K562 (cell line): ENCODE measurements around the gene PPEF2. TPM values are rescaled to one million over a fixed set of nuclear protein-coding genes. Genes with fewer than 3 reads are reported as not detected.
A peak's percentile ranks its signal among the peaks of the same experiment; 100 is the strongest.

Source experiments
- ATAC-seq: fragments of 200-7000 bp; cut with Tn5 transposase; 3 replicates; pipeline ENCODE4 v1.9.1; 2020; ENCODE audit warnings: moderate library complexity
- BruUV-seq: library from RNA; stranded (reverse); fragments of 400-500 nt; replicated peaks from 2 replicates; lab custom pipeline; 2021; lab: Mats Ljungman, UMichigan
- CTCF ChIA-PET: fragments of 300-600 bp; formaldehyde crosslinking; extraction: SDS; loops from one replicate; lab custom pipeline; 2021; ENCODE audit warnings: low intra/inter-chr PET ratio; lab: Yijun Ruan, JAX
- POLR2A ChIA-PET: fragments of 300-600, 350-650 bp; sonication (Branson Sonifier 250); formaldehyde crosslinking; extraction: SDS; loops from one replicate; lab custom pipeline; 2021; ENCODE audit warnings: antibody characterized with exemption, inconsistent platforms; lab: Yijun Ruan, JAX
- DNase-seq, 4 experiments: peaks; one replicate each; pipeline versions ENCODE4 v3.0.0 to v3.0.0-alpha.2; 2011 to 2018; ENCODE audit warnings: low spot score in 3 of 4, mixed read lengths in 3 of 4; ENCODE audit errors: extremely low read depth in 1 of 4
- FAIRE-seq: peaks from 2 replicates; lab custom pipeline; 2011; peaks lifted over from hg19 to GRCh38; lab: Jason Lieb, UNC
- H2AFZ ChIP-seq: 2 replicates; pipeline ENCODE4 v1.6.0; 2011; ENCODE audit warnings: low read depth, low read length, control low read depth, inconsistent platforms
- H3K27ac ChIP-seq: fragments of 200-600 bp; 3 replicates; pipeline ENCODE4 v1.8.0; 2011; ENCODE audit warnings: low read depth, mild to moderate bottlenecking, control low read depth, inconsistent platforms, low read length, moderate library complexity, mixed read lengths; ENCODE audit errors: extremely low read depth
- H3K27me3 ChIP-seq, 2 experiments: fragments of 300-600 bp in 1 of 2; 2 replicates in 1 of 2; 3 replicates in 1 of 2; pipeline versions ENCODE4 v1.6.0 to v1.8.0; 2011; ENCODE audit warnings: inconsistent platforms in 2 of 2, low read length in 2 of 2, mild to moderate bottlenecking in 1 of 2, mixed read lengths in 1 of 2, moderate library complexity in 1 of 2; ENCODE audit not compliant: control insufficient read depth in 2 of 2, insufficient read depth in 2 of 2
- H3K36me3 ChIP-seq: fragments of 300-600 bp; 3 replicates; pipeline ENCODE4 v1.8.0; 2011; ENCODE audit warnings: mild to moderate bottlenecking, low read length, inconsistent platforms; ENCODE audit not compliant: control insufficient read depth, insufficient read depth
- H3K4me1 ChIP-seq, 2 experiments: fragments of 200-600 bp in 1 of 2; replicated peaks in 1 of 2; 2 replicates in 1 of 2; 3 replicates in 1 of 2; pipeline versions ENCODE4 v1.5.1 to v1.8.0; 2011; ENCODE audit warnings: inconsistent platforms in 2 of 2, low read length in 2 of 2, mild to moderate bottlenecking in 1 of 2, mixed read lengths in 1 of 2, moderate library complexity in 1 of 2; ENCODE audit not compliant: control insufficient read depth in 2 of 2, insufficient read depth in 2 of 2
- H3K4me2 ChIP-seq: 2 replicates; pipeline ENCODE4 v1.6.1; 2011; ENCODE audit warnings: low read length, control low read depth, inconsistent platforms, mixed read lengths; ENCODE audit not compliant: insufficient read depth
- H3K4me3 ChIP-seq: fragments of 200-600 bp; sonication (generic), shearing (Covaris generic); 2 replicates; pipeline ENCODE4 v1.5.1; 2016; ENCODE audit warnings: control low read depth, inconsistent platforms
- H3K79me2 ChIP-seq: fragments of 200-600 bp; 3 replicates; pipeline ENCODE4 v1.8.0; 2011; ENCODE audit warnings: low read length, inconsistent platforms; ENCODE audit not compliant: control insufficient read depth, insufficient read depth
- H3K9ac ChIP-seq, 2 experiments: 2 replicates each; pipeline versions ENCODE4 v1.6.0 to v1.6.1; 2011; ENCODE audit warnings: low read depth in 2 of 2, low read length in 2 of 2, control low read depth in 1 of 2, inconsistent platforms in 1 of 2, mild to moderate bottlenecking in 1 of 2, mixed read lengths in 1 of 2; ENCODE audit not compliant: insufficient read depth in 1 of 2
- H3K9me1 ChIP-seq: one replicate; pipeline ENCODE4 v1.6.0; 2011; ENCODE audit warnings: inconsistent platforms, mild to moderate bottlenecking, low read length, moderate library complexity; ENCODE audit not compliant: control insufficient read depth, insufficient read depth
- H3K9me3 ChIP-seq: replicated peaks from 2 replicates; pipeline ENCODE4 v1.5.1; 2011; ENCODE audit warnings: low read depth, low read length, inconsistent platforms; ENCODE audit not compliant: control insufficient read depth, insufficient read depth
- H4K20me1 ChIP-seq: replicated peaks from 2 replicates; pipeline ENCODE4 v1.6.1; 2011; ENCODE audit warnings: low read length, inconsistent platforms, mixed read lengths; ENCODE audit not compliant: control insufficient read depth, insufficient read depth
- GTF2F1 ChIP-seq: IDR thresholded peaks from 2 replicates; pipeline ENCODE4 v1.6.1; 2011; ENCODE audit warnings: low read depth, low read length, improper control_type of control experiment
- HDAC8 ChIP-seq: fragments of 450-650 bp; IDR thresholded peaks from 2 replicates; pipeline ENCODE4 v1.6.1; 2016; ENCODE audit warnings: mild to moderate bottlenecking, missing genetic modification characterization, moderate library complexity, missing compliant biosample characterization
- ILK ChIP-seq: fragments of 450-650 bp; IDR thresholded peaks from 2 replicates; pipeline ENCODE4 v1.6.1; 2016; ENCODE audit warnings: missing genetic modification characterization, low read depth, mild to moderate bottlenecking, missing compliant biosample characterization, moderate library complexity, borderline replicate concordance
- JUND ChIP-seq, 2 experiments: IDR thresholded peaks; 2 replicates in 1 of 2; 3 replicates in 1 of 2; pipeline ENCODE4 v1.6.1; 2011; ENCODE audit warnings: borderline replicate concordance in 2 of 2, low read depth in 2 of 2, low read length in 2 of 2, improper control_type of control experiment in 1 of 2, missing biosample characterization in 1 of 2, missing genetic modification characterization in 1 of 2, missing genetic modification reagents in 1 of 2
- KLF13 ChIP-seq: fragments of 450-650 bp; IDR thresholded peaks from 2 replicates; pipeline ENCODE4 v1.6.1; 2016; ENCODE audit warnings: missing genetic modification characterization, low read depth, mild to moderate bottlenecking, missing compliant biosample characterization, moderate library complexity, borderline replicate concordance
- MAZ ChIP-seq, 2 experiments: fragments of 450-650 bp in 1 of 2; sonication (generic) in 1 of 2; formaldehyde crosslinking; IDR thresholded peaks in 1 of 2; conservative IDR thresholded peaks in 1 of 2; 2 replicates each; pipeline versions ENCODE4 v1.4.0 to v1.5.0; 2020; ENCODE audit warnings: mild to moderate bottlenecking in 1 of 2, missing genetic modification reagents in 1 of 2
- MCM2 ChIP-seq: fragments of 450-650 bp; IDR thresholded peaks from 2 replicates; pipeline ENCODE4 v1.6.1; 2017; ENCODE audit warnings: low read depth, mild to moderate bottlenecking
- SP2 ChIP-seq: IDR thresholded peaks from 2 replicates; pipeline ENCODE4 v1.6.1; 2011; ENCODE audit warnings: mild to moderate bottlenecking, low read depth, low read length, moderate library complexity; ENCODE audit not compliant: poor library complexity, severe bottlenecking; ENCODE audit errors: extremely low read depth
- ZKSCAN1 ChIP-seq: fragments of 150-350 bp; IDR thresholded peaks from 2 replicates; pipeline ENCODE4 v1.6.1; 2016; ENCODE audit warnings: low read depth, low read length
- ZNF146 ChIP-seq: IDR thresholded peaks from one replicate; pipeline ENCODE4 v1.6.1; 2018; ENCODE audit warnings: missing compliant biosample characterization; ENCODE audit not compliant: unreplicated experiment
- ZNF644 ChIP-seq: fragments of 200-800 bp; sonication (Bioruptor generic); IDR thresholded peaks from 2 replicates; pipeline ENCODE4 v1.6.1; 2016; ENCODE audit warnings: low read depth, missing genetic modification characterization, missing compliant biosample characterization
- ZNF79 ChIP-seq: fragments of 250-450 bp; sonication (Bioruptor Pico); IDR thresholded peaks from 2 replicates; pipeline ENCODE4 v1.4.0; 2020; ENCODE audit warnings: low read depth, mild to moderate bottlenecking, moderate library complexity
- WGBS: fragments of 100-300 bp; shearing (Covaris generic); methylation state at CpG from one replicate; pipeline ENCODE4 v1.1.6; 2016; ENCODE audit warnings: low coverage, mixed read lengths; ENCODE audit not compliant: insufficient coverage; ENCODE audit errors: missing lambda C conversion rate; 5-methylcytosine and 5-hydroxymethylcytosine counted together
- in situ Hi-C: fragments of 300-500 bp; cut with MboI; formaldehyde crosslinking; loops from 4 replicates; pipeline ENCODE4 v1.15.0; 2018; ENCODE audit warnings: inconsistent platforms, mixed read lengths
- intact Hi-C: fragments of 100-400 bp; cut with micrococcal nuclease; formaldehyde crosslinking; loops from 2 replicates; pipeline ENCODE4 v1.14.2; 2022
- polyA plus RNA-seq, 8 experiments: library from polyadenylated mRNA; depleted of rRNA in 4 of 8; stranded (reverse) in 5 of 8; unstranded in 3 of 8; fragments of >200 nt; fragmentation: Nextera tagmentation in 2 of 8; fragmentation: Illumina TruSeq in 1 of 8; extraction: Ambion mirVana in 2 of 8; extraction: Trizol in 1 of 8; gene quantifications; 2 replicates each; pipeline versions ENCODE4 v1.2.1 to v1.2.3, GENCODE V29; 2011 to 2014; ENCODE audit warnings: inconsistent platforms in 1 of 8, missing spikeins in 1 of 8
- total RNA-seq, 7 experiments: library from RNA; depleted of rRNA in 6 of 7; stranded (reverse); fragments of >200 nt in 6 of 7; fragmentation: Illumina TruSeq in 2 of 7; extraction: Trizol in 2 of 7; gene quantifications; 2 replicates each; pipeline versions ENCODE4 v1.2.1 to v1.2.3, GENCODE V29; 2011 to 2021; ENCODE audit warnings: low replicate concordance in 1 of 7
- TF ChIP-seq, protein P1 (sequence below): fragments of 200-800 bp; sonication (Bioruptor generic); IDR thresholded peaks from 2 replicates; pipeline ENCODE4 v1.6.1; 2017; ENCODE audit warnings: missing genetic modification characterization, missing compliant biosample characterization
- TF ChIP-seq, protein P2 (sequence below): fragments of 250-450 bp; sonication (Bioruptor Pico); IDR thresholded peaks from 2 replicates; pipeline ENCODE4 v1.5.0; 2020; ENCODE audit warnings: mild to moderate bottlenecking, borderline replicate concordance

PPEF2 gene
- total and polyA plus RNA-seq, 9 of the 15 experiments (the other 6 are each of a cell fraction or from before 2014, with no cell fraction given): not detected

DNA sequence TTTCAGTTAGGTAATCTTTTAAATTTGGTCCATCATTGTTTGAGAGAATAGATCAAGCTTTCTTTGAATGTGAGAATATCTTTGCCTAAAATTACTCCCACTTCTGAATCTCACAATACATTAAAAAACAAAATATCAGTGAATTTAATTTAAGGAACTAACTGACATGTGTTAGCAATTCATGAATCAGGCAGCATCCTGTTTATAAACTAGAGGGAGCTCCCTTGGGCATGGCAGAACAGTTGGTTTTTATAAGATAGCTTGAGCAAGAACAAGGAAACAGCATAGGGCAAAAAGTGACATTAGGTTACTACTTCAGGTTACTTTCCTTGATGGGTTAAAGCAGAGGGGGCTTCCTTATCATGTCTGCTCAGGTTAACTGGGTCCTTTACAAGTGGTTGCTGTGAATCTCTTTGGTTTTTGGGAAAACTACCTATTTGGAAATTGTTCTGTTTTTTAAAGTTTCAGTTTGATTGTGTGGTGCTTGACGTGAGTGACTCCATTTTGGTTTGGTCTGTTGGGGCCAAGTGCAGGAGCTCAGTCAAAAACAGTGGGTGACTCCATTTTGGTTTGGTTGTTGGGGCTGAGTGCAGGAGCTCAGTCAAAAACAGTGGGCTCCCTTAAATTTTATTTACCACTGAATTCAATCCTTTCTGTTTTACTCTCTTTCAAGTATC lies 68.0 kb downstream of the PPEF2 start:
- Histone ChIP-seq H4K20me1 (no peaks in the 10 kb centered on the region), H2AFZ (peak overlapping the region; percentile 8; the same call in 1 of the 2 replicates), H3K27ac (no peak overlapping the region), H3K4me2 (no peak overlapping the region), H3K9me1 (no peaks in the 10 kb centered on the region), H3K36me3 (no peaks in the 10 kb centered on the region), H3K4me3 (no peak overlapping the region), H3K27me3 (no peaks in the 10 kb centered on the region), H3K9me3 (no peaks in the 10 kb centered on the region; the same call in 1 of the 2 replicates), H3K9ac (no peak overlapping the region), H3K79me2 (no peaks in the 10 kb centered on the region), H3K4me1 (no peaks in the 10 kb centered on the region)
- no TSS peak for BruUV-seq
- ChIA-PET POLR2A (no interaction called here), CTCF (no interaction called here)
- no peak for DNase-seq
- WGBS: 17% methylated on average over 1 of the region's 1 CpG
- in situ Hi-C loops: no loop called here
- intact Hi-C loops: no loop called here
- no peak for ATAC-seq
- no peak for FAIRE-seq
- TF ChIP-seq HDAC8: peak; percentile 92
- no peak for TF ChIP-seq MAZ (CRISPR knock-in tag; conservative IDR thresholded peaks at IDR 0.05 in 1 of 2, IDR thresholded peaks at IDR 0.05 in 1 of 2)
- no peak for TF ChIP-seq MCM2
- TF ChIP-seq ZKSCAN1: no peak
- no peak for TF ChIP-seq JUND (IDR thresholded peaks at IDR 0.05; ENCODE audit: borderline replicate concordance, low read depth, low read length)
- 0 out of 3 replicates have a peak, but pooled peaks have one; percentile 15 for TF ChIP-seq JUND (tag; IDR thresholded peaks at IDR 0.05; ENCODE audit: borderline replicate concordance, low read depth, low read length)
- 0 out of 2 replicates have a peak, but pooled peaks have one; percentile 43 for TF ChIP-seq ZNF79
- TF ChIP-seq GTF2F1: no peak
- TF ChIP-seq, protein P1, sequence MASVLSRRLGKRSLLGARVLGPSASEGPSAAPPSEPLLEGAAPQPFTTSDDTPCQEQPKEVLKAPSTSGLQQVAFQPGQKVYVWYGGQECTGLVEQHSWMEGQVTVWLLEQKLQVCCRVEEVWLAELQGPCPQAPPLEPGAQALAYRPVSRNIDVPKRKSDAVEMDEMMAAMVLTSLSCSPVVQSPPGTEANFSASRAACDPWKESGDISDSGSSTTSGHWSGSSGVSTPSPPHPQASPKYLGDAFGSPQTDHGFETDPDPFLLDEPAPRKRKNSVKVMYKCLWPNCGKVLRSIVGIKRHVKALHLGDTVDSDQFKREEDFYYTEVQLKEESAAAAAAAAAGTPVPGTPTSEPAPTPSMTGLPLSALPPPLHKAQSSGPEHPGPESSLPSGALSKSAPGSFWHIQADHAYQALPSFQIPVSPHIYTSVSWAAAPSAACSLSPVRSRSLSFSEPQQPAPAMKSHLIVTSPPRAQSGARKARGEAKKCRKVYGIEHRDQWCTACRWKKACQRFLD (CRISPR knock-in tag): peak; percentile 73; the same call in 1 of the 2 replicates
- no peak for TF ChIP-seq ZNF644 (tag)
- TF ChIP-seq KLF13 (tag): peak; percentile 61; the same call in 1 of the 2 replicates
- TF ChIP-seq SP2: no peak
- TF ChIP-seq ILK (tag): peak; percentile 80; the same call in 1 of the 2 replicates
- TF ChIP-seq, protein P2, sequence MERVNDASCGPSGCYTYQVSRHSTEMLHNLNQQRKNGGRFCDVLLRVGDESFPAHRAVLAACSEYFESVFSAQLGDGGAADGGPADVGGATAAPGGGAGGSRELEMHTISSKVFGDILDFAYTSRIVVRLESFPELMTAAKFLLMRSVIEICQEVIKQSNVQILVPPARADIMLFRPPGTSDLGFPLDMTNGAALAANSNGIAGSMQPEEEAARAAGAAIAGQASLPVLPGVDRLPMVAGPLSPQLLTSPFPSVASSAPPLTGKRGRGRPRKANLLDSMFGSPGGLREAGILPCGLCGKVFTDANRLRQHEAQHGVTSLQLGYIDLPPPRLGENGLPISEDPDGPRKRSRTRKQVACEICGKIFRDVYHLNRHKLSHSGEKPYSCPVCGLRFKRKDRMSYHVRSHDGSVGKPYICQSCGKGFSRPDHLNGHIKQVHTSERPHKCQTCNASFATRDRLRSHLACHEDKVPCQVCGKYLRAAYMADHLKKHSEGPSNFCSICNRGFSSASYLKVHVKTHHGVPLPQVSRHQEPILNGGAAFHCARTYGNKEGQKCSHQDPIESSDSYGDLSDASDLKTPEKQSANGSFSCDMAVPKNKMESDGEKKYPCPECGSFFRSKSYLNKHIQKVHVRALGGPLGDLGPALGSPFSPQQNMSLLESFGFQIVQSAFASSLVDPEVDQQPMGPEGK (CRISPR knock-in tag): peak; percentile 57; the same call in 1 of the 2 replicates
- TF ChIP-seq ZNF146 (CRISPR knock-in tag): no peak
